HG03565 (cell line): ENCODE data around the gene FBN1.

Experiments
- ATAC-seq: cut with Tn5 transposase; IDR thresholded peaks from one replicate; pipeline ENCODE4 v1.9.1; 2021; ENCODE audit warnings: mild to moderate bottlenecking, moderate library complexity; ENCODE audit not compliant: unreplicated experiment

Gene FBN1

GRCh38 chr15:48645558-48646330 is at the start of gene FBN1:
FBN1 (minus strand) TSS chr15:48645709; CDS start chr15:48644769, 940 bp downstream.
- peak; percentile 49 for ATAC-seq

DNA sequence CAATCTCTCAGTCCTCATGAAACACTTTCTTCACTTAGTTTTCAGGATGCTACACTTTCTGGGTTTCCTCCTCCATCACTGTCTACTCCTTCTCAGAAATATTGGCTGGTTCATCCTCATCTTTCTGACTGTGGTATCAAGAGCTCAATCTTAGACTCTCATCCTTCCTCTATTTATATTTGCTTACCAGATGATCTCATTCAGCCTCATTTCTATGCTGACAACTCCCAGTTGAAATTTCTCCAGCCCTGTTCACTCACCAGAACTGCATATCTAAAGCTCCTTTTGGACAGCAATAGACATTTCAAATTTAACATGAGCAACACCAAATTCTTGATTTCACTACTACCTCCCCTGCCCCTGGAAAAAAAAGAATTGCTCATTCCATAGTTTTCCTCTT is 48.0 kb upstream of the FBN1 start:
- no peak for ATAC-seq

DNA sequence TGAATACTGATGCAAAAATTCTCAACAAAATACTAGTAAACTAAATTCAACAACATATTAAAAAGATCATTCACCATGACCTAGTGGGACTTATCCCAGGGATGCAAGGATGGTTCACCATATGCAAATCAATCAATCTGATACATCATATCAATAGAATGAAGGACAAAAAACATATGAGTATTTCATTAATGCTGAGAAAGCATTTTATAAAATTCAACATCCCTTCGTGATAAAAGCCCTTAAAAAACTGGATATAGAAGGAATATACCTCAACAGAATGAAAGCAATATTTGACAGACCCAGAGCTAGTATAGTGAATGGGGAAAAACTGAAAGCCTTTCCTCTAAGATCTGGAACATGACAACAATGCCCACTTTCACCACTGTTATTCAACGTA is 43.0 kb upstream of the FBN1 start:
- ATAC-seq, result no peak

DNA sequence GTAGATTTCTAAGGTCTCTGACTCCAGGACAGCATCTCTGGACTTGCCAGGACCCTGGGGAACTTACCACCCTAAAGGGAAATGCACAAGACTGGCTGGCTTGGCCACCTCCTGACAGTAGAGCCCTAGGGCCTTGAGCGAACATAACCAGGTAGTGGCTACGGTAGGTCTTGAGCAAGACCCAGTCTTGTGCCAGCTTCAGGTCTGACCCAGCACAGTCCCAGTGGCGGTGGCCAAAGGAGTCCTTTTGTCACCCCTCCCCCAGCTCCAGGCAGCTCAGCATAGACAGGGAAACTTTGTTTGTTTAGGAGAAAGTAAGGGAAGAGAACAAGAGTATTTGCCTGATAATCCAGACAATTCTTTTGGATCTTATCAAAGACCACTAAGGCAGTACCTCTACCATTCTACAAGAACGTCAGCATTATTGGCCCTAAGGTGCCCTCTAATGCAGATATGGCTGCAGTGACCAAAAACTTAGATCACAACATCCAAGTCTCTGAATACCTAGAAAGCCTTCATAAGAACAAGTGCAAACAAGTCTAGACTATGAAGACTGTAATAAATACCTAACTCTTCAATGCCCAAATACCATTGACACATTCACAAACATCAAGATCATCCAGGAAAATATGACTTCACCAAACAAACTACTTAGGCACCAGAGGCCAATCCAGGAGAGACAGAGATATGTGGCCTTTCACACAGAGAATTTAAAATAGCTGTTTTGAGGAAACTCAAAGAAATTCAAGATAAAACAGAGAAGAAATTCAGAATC is 38.7 kb upstream of the FBN1 start:
- no peak for ATAC-seq

DNA sequence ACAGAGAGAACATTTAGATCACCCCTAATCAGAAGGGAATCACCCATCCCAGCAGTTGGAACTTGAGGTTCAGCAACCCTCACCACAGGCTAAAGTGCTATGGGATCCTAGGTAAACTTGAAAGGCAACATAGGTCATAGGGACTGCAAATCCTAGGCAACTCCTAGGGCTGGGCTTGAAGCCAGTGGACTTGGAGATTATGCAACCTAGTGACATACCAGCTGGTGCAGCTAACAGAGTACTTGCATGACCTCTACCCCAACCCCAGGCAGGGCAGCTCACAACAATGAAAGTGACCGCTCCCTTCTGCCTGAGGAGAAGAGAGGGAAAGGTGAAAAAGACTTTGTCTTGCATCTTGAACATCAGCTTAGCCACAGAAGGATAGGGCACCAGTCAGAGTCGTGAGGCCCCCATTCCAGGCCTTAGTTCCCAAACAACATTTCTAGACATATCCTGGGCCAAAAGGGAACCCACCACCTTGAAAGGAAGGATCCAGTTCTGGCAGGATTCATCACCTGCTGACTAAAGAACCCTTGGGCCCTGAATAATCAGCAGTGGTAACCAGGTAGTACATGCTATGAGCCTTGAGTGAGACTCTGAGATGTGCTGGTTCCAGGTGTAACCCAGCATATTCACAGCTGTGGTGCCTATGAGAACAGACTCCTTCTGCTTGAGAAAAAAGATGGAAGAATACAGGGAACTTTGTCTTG is 37.6 kb upstream of the FBN1 start:
- no peak for ATAC-seq

DNA sequence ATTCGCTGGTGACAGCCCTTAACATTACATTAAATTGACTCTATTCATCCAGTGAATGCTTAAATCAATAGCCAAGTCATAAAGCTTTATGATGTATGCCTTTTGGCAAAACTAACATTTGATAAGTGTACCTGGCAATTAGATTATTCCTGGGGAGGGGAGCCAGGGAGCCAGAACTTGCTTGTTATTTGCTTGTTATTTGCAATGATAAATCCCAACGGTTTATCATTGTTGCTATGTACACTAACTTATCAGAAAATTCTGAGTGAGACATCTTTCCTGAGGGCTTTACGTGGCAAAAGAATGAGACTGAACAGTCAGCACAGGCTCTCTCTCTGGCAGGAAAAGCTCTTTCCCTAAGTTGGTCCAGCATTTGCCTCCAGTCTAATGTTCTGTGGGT is 35.8 kb upstream of the FBN1 start:
- ATAC-seq, result no peak

GRCh38 chr15:48680841-48681240 is 35.3 kb upstream of the FBN1 start:
- no peak for ATAC-seq

GRCh38 chr15:48679952-48680351 is 34.4 kb upstream of the FBN1 start:
- no peak for ATAC-seq

- no peak for ATAC-seq
These were observed 33.3 kb upstream of the FBN1 start for GRCh38 chr15:48678851-48679250.

DNA sequence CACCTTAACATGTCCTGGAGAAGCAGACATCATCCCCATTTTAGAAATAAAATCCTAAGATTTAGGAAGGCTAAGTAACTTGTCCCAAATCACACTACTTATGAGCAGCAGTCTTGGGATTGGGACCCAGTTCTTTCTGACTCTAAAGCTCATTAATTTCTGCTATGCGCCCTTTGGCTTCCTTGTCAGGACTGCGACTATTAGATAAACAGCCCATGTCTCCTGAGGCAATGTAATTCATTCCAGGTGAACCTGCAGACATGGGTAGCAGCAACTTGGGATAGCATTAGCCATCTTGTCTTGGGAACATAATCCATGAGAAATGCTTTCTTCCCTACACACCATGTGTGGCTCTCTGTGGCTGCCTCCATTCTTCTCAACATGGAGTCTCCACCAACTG is 32.3 kb upstream of the FBN1 start:
- no peak for ATAC-seq

DNA sequence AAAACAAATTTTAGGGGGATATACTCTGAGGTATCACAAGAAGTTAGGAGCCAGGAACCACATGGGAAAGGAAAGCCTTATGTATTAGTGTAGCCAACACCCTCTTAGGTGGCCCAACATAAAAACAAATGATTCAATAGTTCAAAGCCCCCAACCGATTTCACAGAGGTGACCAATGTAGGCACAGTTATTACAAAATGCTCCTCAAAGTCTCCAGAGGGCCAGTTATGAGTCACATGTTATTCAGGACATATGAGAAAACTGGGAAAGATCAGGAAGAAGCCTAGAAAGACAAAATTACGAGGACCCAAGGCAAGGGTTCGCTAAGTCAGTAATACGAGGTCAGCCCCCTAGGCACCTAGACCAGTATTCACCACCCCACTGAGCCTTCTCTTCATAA is 29.9 kb upstream of the FBN1 start:
- ATAC-seq, result no peak

- no peak for ATAC-seq
These were observed 29.4 kb upstream of the FBN1 start for GRCh38 chr15:48674876-48675275.

- no peak for ATAC-seq
These were observed 26.7 kb upstream of the FBN1 start for GRCh38 chr15:48672206-48672605.

DNA sequence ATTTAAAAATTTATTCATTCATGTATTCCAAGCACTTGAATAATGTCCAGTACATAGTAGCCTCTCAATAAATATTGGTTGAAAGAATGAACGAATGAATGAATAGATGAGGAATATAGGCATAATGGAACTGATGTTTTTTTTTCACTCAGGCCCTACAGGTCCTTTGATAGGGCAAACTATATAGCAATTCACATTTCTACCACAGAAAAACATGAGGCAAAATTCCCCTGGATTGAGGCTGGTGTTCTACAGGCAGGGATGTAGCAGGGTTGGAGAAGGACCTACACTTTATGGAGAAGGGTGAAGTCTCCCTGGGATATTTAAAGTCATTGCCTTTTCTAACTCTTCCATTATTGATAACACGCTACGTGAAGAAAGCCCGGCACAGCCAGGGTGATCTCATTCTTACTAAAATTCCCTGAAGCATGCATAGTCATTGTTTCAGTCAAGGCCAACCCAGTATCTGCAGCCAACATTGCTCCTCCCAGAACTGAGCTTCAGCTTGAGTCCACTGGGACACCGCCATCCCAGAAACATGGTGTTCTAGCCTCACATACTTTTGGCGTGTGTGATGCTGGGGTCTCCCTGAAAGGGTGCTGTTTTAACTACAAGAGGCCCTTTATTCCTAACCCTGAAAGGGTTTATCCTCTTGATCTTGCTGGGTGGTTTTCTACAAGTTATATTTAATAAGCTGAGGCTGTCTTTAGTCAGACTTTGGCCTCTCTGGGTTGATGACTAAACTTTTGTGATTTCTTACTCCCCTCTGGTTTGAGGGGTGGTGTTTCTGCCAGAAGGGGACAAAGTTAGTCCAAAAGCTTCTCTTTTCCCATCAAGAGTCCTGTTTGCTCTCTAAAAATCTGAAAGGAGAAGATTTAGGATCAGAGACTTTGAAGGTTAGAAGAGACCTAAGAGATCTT is 25.9 kb upstream of the FBN1 start:
- no peak for ATAC-seq

DNA sequence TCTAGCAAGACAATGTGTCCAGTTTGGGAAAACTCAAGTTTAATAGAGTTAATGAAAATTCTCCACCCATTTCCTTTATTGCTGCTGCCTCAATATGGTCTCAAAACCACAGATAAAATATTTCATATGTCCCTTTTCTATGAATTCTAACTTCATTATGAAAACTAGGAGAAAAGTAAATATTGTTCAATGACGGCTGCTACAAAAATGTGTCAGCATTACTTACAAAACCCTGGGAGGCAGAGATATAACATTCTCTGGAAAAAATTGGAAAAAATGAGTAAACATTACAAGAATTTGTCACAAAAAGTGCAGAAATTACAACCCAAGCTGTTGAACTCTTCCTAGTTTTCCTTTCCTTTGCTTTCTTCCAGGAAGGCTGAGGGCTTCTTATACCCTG is 22.2 kb upstream of the FBN1 start:
- no peak for ATAC-seq

- ATAC-seq, result no peak
These were observed 18.9 kb upstream of the FBN1 start for GRCh38 chr15:48664436-48664835.

- no peak for ATAC-seq
These were observed 12.6 kb upstream of the FBN1 start for GRCh38 chr15:48657950-48658591.

GRCh38 chr15:48654801-48655200 is 9.3 kb upstream of the FBN1 start:
- no peak for ATAC-seq

GRCh38 chr15:48653913-48654670 is 8.6 kb upstream of the FBN1 start:
- ATAC-seq, result no peak
